Transverse colon (tissue), 4 donors: ENCODE measurements around the gene CDPF1.

Experiments
- CTCF ChIP-seq, 5 experiments: fragments of 200-600 bp in 3 of 5; fragments of 450-650 bp in 2 of 5; sonication (generic) in 3 of 5; IDR thresholded peaks; 1 replicate in 2 of 5; 2 replicates in 3 of 5; pipeline ENCODE4 v1.5.1; 2016 to 2017; ENCODE audit warnings: antibody characterized with exemption in 5 of 5, inconsistent platforms in 3 of 5, mild to moderate bottlenecking in 2 of 5, moderate library complexity in 1 of 5
- POLR2AphosphoS5 ChIP-seq, 3 donors: sonication (generic); formaldehyde crosslinking; IDR thresholded peaks; one replicate each; pipeline ENCODE4 v1.6.1; 2016; ENCODE audit warnings: antibody characterized with exemption in 3 of 3

- TF ChIP-seq CTCF (IDR thresholded peaks at IDR 0.05) (no peak), POLR2AphosphoS5 (IDR thresholded peaks at IDR 0.05) (no peak)
Observed at GRCh38 chr22:46299101-46299500, 49.0 kb upstream of the CDPF1 start.
